T-cell (primary cell): Measurements from ENCODE around the gene PPFIA4. TPM values are rescaled to one million over a fixed set of nuclear protein-coding genes. Genes with fewer than 3 reads are reported as not detected.
"Not testable (repeated sequence)": the region's sequence is repeated elsewhere in the genome, so short reads cannot be mapped to it uniquely, and the experiment has no call there.

Source experiments
- ATAC-seq, 4 experiments: fragments of 200-7000 bp in 3 of 4; fragments of 150-1000 bp in 1 of 4; cut with Tn5 transposase; replicated peaks in 1 of 4; 1 replicate in 3 of 4; 2 replicates in 1 of 4; pipeline ENCODE4 v1.10.0; 2021; ENCODE audit warnings: moderate library complexity in 3 of 4, mild to moderate bottlenecking in 2 of 4, moderate number of reproducible peaks in 1 of 4
- CTCF ChIA-PET, 2 donors: fragments of 300-600 bp; sonication (Branson Sonifier 250); formaldehyde crosslinking; loops; one replicate each; lab custom pipeline; 2022; ENCODE audit warnings: antibody characterized with exemption in 2 of 2; lab: Charles Lee
- POLR2A ChIA-PET, 2 donors: fragments of 300-600 bp; sonication (Branson Sonifier 250); formaldehyde crosslinking; loops; one replicate each; lab custom pipeline; 2022; ENCODE audit warnings: antibody characterized with exemption in 2 of 2; lab: Charles Lee
- DNase-seq, 35 experiments: peaks; one replicate each; pipeline versions ENCODE4 v3.0.0 to v3.0.0-alpha.2; 2013 to 2023
- H3K27ac ChIP-seq: one replicate; pipeline ENCODE4 v1.5.1; 2013; ENCODE audit warnings: low read length
- H3K27me3 ChIP-seq, 2 experiments: replicated peaks in 1 of 2; 1 replicate in 1 of 2; 2 replicates in 1 of 2; pipeline versions ENCODE4 v1.6.1 to v1.7.0; 2013; ENCODE audit warnings: low read length in 1 of 2, mixed read lengths in 1 of 2; ENCODE audit not compliant: control insufficient read depth in 2 of 2, insufficient read depth in 2 of 2; ENCODE audit errors: extremely low read depth in 1 of 2
- H3K36me3 ChIP-seq, 2 donors: 1 replicate in 1 of 2; 2 replicates in 1 of 2; pipeline versions ENCODE4 v1.6.1 to v1.7.0; 2013; ENCODE audit warnings: low read length in 1 of 2; ENCODE audit not compliant: control insufficient read depth in 2 of 2, insufficient read depth in 1 of 2; ENCODE audit errors: extremely low read depth in 1 of 2
- H3K4me1 ChIP-seq, 2 experiments: 1 replicate in 1 of 2; 2 replicates in 1 of 2; pipeline versions ENCODE4 v1.6.1 to v1.7.0; 2013; ENCODE audit warnings: low read length in 2 of 2, mixed read lengths in 1 of 2; ENCODE audit not compliant: insufficient read depth in 2 of 2, control insufficient read depth in 1 of 2; ENCODE audit errors: extremely low read depth in 1 of 2
- H3K4me3 ChIP-seq, 2 donors: 1 replicate in 1 of 2; 2 replicates in 1 of 2; pipeline versions ENCODE4 v1.5.1 to v1.7.0; 2013; ENCODE audit warnings: mild to moderate bottlenecking in 2 of 2, low read length in 1 of 2, moderate library complexity in 1 of 2; ENCODE audit not compliant: control insufficient read depth in 1 of 2; ENCODE audit errors: extremely low read depth in 1 of 2
- H3K9me3 ChIP-seq: 2 replicates; pipeline ENCODE4 v1.7.0; 2013
- H3K27ac Mint-ChIP-seq, 2 donors: one replicate each; pipeline ENCODE4 v1.8.0; 2020 to 2021; ENCODE audit warnings: mild to moderate bottlenecking in 2 of 2, mixed read lengths in 2 of 2
- H3K27me3 Mint-ChIP-seq, 2 donors: one replicate each; pipeline ENCODE4 v1.8.0; 2021 to 2022; ENCODE audit warnings: mixed read lengths in 2 of 2
- H3K36me3 Mint-ChIP-seq: one replicate; pipeline ENCODE4 v1.8.0; 2021; ENCODE audit warnings: mixed read lengths
- H3K4me1 Mint-ChIP-seq, 3 donors: one replicate each; pipeline ENCODE4 v1.8.0; 2020 to 2022; ENCODE audit warnings: mixed read lengths in 3 of 3, mild to moderate bottlenecking in 1 of 3
- H3K4me3 Mint-ChIP-seq, 3 donors: one replicate each; pipeline ENCODE4 v1.8.0; 2020 to 2022; ENCODE audit warnings: mild to moderate bottlenecking in 3 of 3, mixed read lengths in 3 of 3, moderate library complexity in 3 of 3
- H3K9me3 Mint-ChIP-seq, 3 donors: one replicate each; pipeline ENCODE4 v1.8.0; 2020 to 2022; ENCODE audit warnings: mixed read lengths in 3 of 3
- WGBS: methylation state at CpG from one replicate; pipeline ENCODE4 v1.1.5; 2013; ENCODE audit warnings: missing lambda C conversion rate; ENCODE audit not compliant: insufficient coverage; 5-methylcytosine and 5-hydroxymethylcytosine counted together
- total RNA-seq, 35 experiments: library from RNA in 6 of 35; stranded (reverse) in 6 of 35; fragments of 120-200 nt in 1 of 35; gene quantifications; one replicate each; pipeline versions ENCODE4 v1.2.1 to v1.2.4 and lab custom pipeline; 2013 to 2026

Gene PPFIA4
- total RNA-seq, 5 donors from 2014 or later (not counting 1 experiment from before 2014, with no cell fraction given), result 0.66 to 2.0 (median 1.7) TPM

DNA sequence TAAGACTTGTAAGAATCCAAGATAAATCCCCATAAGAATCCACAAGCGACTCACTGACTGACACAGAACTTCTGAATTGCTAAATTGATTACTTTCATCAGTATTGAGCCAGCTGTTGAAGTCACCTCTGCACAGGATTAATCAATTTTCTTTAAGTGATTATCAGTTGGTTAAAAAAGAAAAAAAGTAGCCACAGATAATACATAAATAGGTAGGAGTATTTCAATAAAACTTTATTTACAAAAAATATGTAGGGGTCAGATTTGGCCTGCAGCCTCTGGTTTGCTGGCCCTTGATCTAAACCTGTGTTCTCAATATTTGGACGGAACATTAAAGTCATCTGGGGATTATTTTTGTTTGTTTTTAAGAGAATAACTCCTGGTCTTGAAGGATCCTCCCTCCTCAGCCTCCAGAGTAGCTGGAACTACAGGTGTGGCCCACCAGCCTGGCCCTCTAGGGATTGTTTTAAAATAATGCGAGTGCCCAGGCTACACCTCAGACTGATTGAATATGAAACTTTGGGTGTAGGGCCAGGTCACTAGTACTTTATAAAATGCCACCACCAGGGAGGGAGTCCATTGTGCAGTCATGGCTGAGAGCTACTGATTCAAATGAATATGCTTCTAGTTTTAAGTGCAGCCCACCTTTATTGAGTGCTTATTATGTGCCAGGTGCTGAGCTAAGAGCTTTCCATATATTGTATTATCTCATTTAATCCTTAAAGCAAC lies 25.9 kb upstream of the PPFIA4 start:
- WGBS, result no CpG with 5 or more reads among the region's 3 CpGs
- no peaks in the 10 kb centered on the region for H3K27me3 ChIP-seq
- no peak overlapping the region for H3K27ac ChIP-seq
- peaks cover 0 to 3% of the 10 kb centered on the region in 2 experiments for H3K4me1 ChIP-seq
- H3K4me1 Mint-ChIP-seq, result peaks cover 4 to 10% (median 9%) of the 10 kb centered on the region in 3 donors
- H3K27ac Mint-ChIP-seq, result no peak overlapping the region
- H3K4me3 Mint-ChIP-seq, result no peak overlapping the region
- no peak for DNase-seq
- no peaks in the 10 kb centered on the region for H3K9me3 Mint-ChIP-seq
- CTCF ChIA-PET, result interaction anchor here (0.5 to 3.1 kb wide), 10 partner anchors 10 to 860 kb away, joined by 3 to 12 read pairs (median 3); no protein-coding TSS in a partner anchor
- H3K27me3 Mint-ChIP-seq, result peaks cover 16 to 25% of the 10 kb centered on the region in 2 donors
- H3K4me3 ChIP-seq, result no peak overlapping the region
- no peaks in the 10 kb centered on the region for H3K36me3 ChIP-seq
- no peaks in the 10 kb centered on the region for H3K9me3 ChIP-seq
- no peak for ATAC-seq
- no peaks in the 10 kb centered on the region for H3K36me3 Mint-ChIP-seq
- POLR2A ChIA-PET, result interaction anchor here (0.5 to 0.7 kb wide), 4 partner anchors 54 to 217 kb away, joined by 3 to 5 read pairs (median 4); no protein-coding TSS in a partner anchor

DNA sequence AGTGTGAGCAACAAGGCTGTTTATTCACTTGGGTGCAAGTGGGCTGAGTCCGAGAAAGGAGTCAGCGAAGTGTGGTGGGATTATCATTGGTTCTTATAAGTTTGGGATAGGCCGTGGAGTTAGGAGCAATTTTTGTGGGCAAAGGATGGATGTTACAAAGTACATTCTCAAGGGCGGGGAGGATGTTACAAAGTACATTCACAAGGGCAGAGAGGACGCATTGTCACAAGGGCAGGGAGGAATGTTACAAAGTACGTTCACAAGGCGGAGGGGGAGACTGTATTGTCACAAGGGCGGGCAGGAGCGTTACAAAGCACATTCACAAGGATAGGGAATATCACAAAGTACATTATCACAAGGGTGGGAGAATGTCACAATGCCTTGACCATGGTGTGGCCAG lies 24.3 kb upstream of the PPFIA4 start:
- no peaks in the 10 kb centered on the region for H3K36me3 ChIP-seq
- ChIA-PET POLR2A (interaction anchor here in 1 of 2 donors (0.6 kb wide), 1 partner anchor 204 kb away, joined by 3 read pairs; no protein-coding TSS in a partner anchor), CTCF (no interaction called here)
- 78% methylated on average over 3 of the region's 9 CpGs for WGBS
- Mint-ChIP-seq H3K4me3 (no peak overlapping the region), H3K9me3 (no peaks in the 10 kb centered on the region), H3K27me3 (peaks cover 8 to 16% of the 10 kb centered on the region in 2 donors), H3K4me1 (peaks cover 12 to 21% (median 18%) of the 10 kb centered on the region in 3 donors), H3K36me3 (no peaks in the 10 kb centered on the region), H3K27ac (no peak overlapping the region)
- DNase-seq, result no peak
- H3K4me3 ChIP-seq, result no peak overlapping the region
- no peak for ATAC-seq
- H3K9me3 ChIP-seq, result no peaks in the 10 kb centered on the region
- H3K27me3 ChIP-seq, result peaks cover 0 to 3% of the 10 kb centered on the region in 2 experiments
- H3K4me1 ChIP-seq, result peaks cover 4 to 11% of the 10 kb centered on the region in 2 experiments
- no peak overlapping the region for H3K27ac ChIP-seq

DNA sequence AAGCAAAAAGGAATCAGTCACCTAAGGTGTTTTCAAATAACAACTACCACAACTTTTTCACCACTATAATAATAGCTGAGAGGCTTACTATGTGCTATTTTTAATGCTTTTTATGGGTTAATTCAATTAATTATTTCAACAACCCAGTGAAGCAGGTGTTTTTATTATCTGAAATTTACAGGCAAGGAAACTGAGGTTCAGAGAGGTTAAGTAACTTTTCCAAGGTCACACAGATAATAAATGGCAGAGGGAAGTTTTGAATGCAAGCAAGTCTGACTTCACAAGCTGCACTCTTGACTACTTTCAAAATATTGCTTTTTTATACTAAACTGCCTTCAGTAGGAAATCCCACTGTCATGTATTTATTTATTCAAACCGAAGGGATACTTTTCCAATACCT lies 23.3 kb upstream of the PPFIA4 start:
- H3K9me3 Mint-ChIP-seq, result no peaks in the 10 kb centered on the region
- DNase-seq (no peak), ATAC-seq (no peak)
- H3K4me3 Mint-ChIP-seq, result no peak overlapping the region
- H3K9me3 ChIP-seq, result no peaks in the 10 kb centered on the region
- H3K4me1 Mint-ChIP-seq, result peaks cover 16 to 26% (median 24%) of the 10 kb centered on the region in 3 donors
- H3K27me3 Mint-ChIP-seq, result peaks cover 8% of the 10 kb centered on the region in 2 donors
- no peak overlapping the region for H3K27ac Mint-ChIP-seq
- H3K27ac ChIP-seq, result no peak overlapping the region
- ChIA-PET POLR2A (no interaction called here), CTCF (no interaction called here)
- peaks cover 4% of the 10 kb centered on the region for H3K36me3 Mint-ChIP-seq
- no peak overlapping the region for H3K4me3 ChIP-seq
- WGBS, result no CpG with 5 or more reads among the region's 1 CpG
- no peaks in the 10 kb centered on the region for H3K36me3 ChIP-seq
- H3K27me3 ChIP-seq, result peaks cover 0 to 3% of the 10 kb centered on the region in 2 experiments
- peaks cover 7 to 11% of the 10 kb centered on the region in 2 experiments for H3K4me1 ChIP-seq

DNA sequence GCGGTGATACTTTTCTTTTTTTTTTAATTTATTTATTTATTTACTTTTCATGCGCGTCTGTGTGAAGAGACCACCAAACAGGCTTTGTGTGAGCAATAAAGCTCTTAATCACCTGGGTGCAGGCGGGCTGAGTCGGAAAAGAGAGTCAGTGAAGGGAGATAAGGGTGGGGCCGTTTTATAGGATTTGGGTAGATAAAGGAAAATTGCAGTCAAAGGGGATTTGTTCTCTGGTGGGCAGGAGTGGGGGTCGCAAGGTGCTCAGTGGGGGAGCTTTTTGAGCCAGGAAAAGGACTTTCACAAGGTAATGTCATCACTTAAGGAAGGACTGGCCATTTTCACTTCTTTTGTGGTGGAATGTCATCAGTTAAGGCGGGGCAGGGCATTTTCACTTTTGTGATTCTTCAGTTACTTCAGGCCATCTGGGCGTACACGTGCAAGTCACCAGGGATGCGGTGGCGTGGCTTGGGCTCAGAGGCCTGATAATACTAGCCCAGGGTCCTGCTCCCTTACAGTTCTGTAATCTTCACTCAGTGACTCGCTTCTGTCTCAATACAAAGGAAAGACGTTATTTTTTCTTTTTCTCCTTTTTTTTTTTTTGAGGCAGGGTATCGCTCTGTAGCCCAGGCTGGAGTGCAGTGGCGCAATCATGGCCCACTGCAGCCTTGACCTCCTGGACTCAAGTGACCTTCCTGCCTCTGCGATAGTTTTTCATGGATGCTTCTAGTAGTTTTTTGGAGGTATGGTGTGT lies 20.7 kb upstream of the PPFIA4 start:
- H3K36me3 Mint-ChIP-seq, result peaks cover 11% of the 10 kb centered on the region
- H3K27ac ChIP-seq, H3K9me3 Mint-ChIP-seq, DNase-seq, H3K27me3 ChIP-seq, H3K4me3 ChIP-seq, H3K9me3 ChIP-seq, H3K27me3 Mint-ChIP-seq, ATAC-seq: not testable (repeated sequence)
- WGBS, result 91% methylated on average over 11 of the region's 17 CpGs
- CTCF ChIA-PET, result interaction anchor here in 1 of 2 donors (0.8 to 2.5 kb wide), 3 partner anchors 12 to 79 kb away, joined by 3 to 9 read pairs (median 3); partner anchors contain the start of gene KLHL12
- H3K4me1 Mint-ChIP-seq, result peaks cover 28 to 30% (median 29%) of the 10 kb centered on the region in 3 donors
- H3K4me3 Mint-ChIP-seq, result peak overlapping the region; percentile 89 to 97 (median 95)
- H3K27ac Mint-ChIP-seq, result peak overlapping the region; percentile 87 to 94
- H3K4me1 ChIP-seq, result peaks cover 17 to 20% of the 10 kb centered on the region in 2 experiments
- POLR2A ChIA-PET, result interaction anchor here in 1 of 2 donors (0.5 to 0.6 kb wide), 2 partner anchors 15 to 245 kb away, joined by 3 read pairs; no protein-coding TSS in a partner anchor
- H3K36me3 ChIP-seq, result peaks cover 0 to 18% of the 10 kb centered on the region in 2 donors

DNA sequence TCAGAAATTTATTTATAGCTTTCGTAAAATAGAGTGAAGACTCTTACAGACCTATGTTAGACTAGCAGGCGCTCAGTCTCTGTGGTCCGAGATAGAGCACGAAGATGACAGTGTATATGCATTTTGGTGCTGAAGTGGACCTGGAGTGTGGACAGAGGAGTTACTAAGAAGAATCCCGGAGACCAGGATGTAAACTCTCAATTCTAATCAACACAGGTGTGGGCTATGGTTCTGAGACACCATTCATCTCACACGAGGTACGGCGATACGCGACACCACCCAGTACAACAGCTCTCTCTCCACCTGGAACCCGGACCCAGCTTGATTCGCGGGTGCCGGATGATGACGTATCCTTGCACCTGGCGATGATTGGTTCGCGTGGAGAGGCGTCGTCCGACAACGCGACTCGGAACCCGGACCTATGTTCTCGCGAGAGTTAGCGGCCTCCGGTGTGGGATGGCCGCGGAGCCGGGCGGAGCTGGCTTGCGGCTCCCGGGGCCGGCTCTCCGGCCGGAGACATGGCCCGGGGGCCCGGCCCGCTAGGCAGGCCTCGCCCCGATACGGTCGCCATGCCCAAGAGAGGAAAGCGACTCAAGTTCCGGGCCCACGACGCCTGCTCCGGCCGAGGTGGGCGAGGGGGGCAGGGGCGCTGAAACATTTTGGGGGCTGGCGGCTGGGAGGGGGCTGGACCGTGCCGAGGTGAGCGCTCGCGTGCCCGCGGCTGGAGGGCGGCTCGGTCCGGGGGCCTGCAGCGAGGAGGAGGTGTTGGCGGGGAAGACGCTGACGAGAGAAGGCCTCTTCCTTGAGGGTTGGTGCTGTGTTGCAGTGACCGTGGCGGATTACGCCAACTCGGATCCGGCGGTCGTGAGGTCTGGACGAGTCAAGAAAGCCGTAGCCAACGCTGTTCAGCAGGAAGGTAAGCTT lies 19.1 kb upstream of the PPFIA4 start, which contains the start of gene TMEM183A:
TMEM183A (plus strand) TSS at position 427 of the 924 bp plus-strand sequence; CDS start at position 519, 92 bp downstream.
- DNase-seq (peak; percentile 83 to 97 (median 93)), ATAC-seq (peak; percentile 94 to 97 (median 95))
- ChIA-PET CTCF (interaction anchor here in 1 of 2 donors (0.6 to 2.5 kb wide), 9 partner anchors 10 to 1448 kb away, joined by 3 to 9 read pairs (median 6); partner anchors contain the start of genes KLHL12 and PPFIA4), POLR2A (interaction anchor here (0.5 to 1.3 kb wide), 9 partner anchors 14 to 647 kb away, joined by 3 to 10 read pairs (median 4); partner anchors contain the start of gene KLHL12 (in 1 of the 2))
- Histone ChIP-seq H3K4me1 (peaks cover 17 to 20% of the 10 kb centered on the region in 2 experiments), H3K9me3 (no peaks in the 10 kb centered on the region), H3K27ac (peak within 1 kb of the TSS; percentile 90), H3K36me3 (peaks cover 0 to 29% of the 10 kb centered on the region in 2 donors), H3K27me3 (peaks cover 0 to 3% of the 10 kb centered on the region in 2 experiments), H3K4me3 (peak within 1 kb of the TSS; percentile 94 to 97)
- no peaks in the 10 kb centered on the region for H3K9me3 Mint-ChIP-seq
- peak within 1 kb of the TSS; percentile 89 to 97 (median 95) for H3K4me3 Mint-ChIP-seq
- WGBS, result under 1% methylated on average over 69 of the region's 78 CpGs
- H3K36me3 Mint-ChIP-seq, result peaks cover 18% of the 10 kb centered on the region
- H3K27ac Mint-ChIP-seq, result peak within 1 kb of the TSS; percentile 91 to 94
- no peaks in the 10 kb centered on the region for H3K27me3 Mint-ChIP-seq
- peaks cover 34 to 41% (median 36%) of the 10 kb centered on the region in 3 donors for H3K4me1 Mint-ChIP-seq
